ENCODE data around the gene SLAIN2. TPM values are rescaled to one million over a fixed set of nuclear protein-coding genes. Genes with fewer than 3 reads are reported as not detected.

SLAIN2 gene
- total RNA-seq, 1 experiment from 2014 or later = 81.6 TPM

DNA sequence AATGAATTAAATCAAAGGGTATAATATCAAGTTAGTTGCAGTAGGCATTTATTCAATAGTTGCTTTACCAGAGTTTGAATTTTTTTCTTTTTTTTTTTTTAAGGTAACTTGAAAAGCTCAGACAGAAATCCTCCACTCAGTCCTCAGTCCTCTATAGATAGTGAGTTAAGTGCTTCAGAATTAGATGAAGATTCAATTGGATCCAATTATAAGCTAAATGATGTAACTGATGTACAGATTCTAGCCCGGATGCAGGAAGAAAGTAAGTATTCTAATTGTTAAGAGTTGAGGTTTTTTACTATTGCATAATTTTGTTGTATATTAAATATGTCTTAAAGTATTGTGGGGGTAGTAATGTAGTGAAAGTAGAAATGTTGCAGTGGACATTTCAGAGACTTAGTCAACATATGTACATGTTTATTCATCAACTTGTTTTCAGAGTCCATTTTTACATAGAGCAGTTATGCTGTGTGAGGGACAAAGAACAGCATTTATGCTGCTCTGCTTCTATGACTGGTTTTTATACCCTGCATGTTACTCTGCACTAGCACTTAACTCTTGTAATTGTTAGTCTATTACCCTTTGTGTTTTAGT, 38.4 kb downstream of the SLAIN2 start:
- intact Hi-C loops (cut with micrococcal nuclease) = no loop called here
- Mint-ChIP-seq H3K27ac (ENCODE audit: low read depth, unreplicated experiment) (peak overlapping the region; percentile 54), H3K4me3 (ENCODE audit: unreplicated experiment) (no peak overlapping the region), H3K4me1 (ENCODE audit: insufficient read depth, unreplicated experiment) (peaks cover 25% of the 10 kb centered on the region), H3K27me3 (ENCODE audit: insufficient read depth, unreplicated experiment) (no peaks in the 10 kb centered on the region), H3K36me3 (ENCODE audit: insufficient read depth, unreplicated experiment) (peaks cover 26% of the 10 kb centered on the region), H3K9me3 (ENCODE audit: unreplicated experiment) (no peaks in the 10 kb centered on the region)
- BruUV-seq (replicated peaks) = no TSS peak
- POLR2A ChIA-PET = interaction anchor here (2.9 kb wide), 1 partner anchor 37 kb away, joined by 16 read pairs; the partner anchor contains the start of gene SLAIN2
- no peak for DNase-seq (ENCODE audit: unreplicated experiment)
- CTCF ChIA-PET = interaction anchor here (0.6 kb wide), 1 partner anchor 55 kb away, joined by 3 read pairs; no protein-coding TSS in a partner anchor
- TF ChIP-seq, protein P1, sequence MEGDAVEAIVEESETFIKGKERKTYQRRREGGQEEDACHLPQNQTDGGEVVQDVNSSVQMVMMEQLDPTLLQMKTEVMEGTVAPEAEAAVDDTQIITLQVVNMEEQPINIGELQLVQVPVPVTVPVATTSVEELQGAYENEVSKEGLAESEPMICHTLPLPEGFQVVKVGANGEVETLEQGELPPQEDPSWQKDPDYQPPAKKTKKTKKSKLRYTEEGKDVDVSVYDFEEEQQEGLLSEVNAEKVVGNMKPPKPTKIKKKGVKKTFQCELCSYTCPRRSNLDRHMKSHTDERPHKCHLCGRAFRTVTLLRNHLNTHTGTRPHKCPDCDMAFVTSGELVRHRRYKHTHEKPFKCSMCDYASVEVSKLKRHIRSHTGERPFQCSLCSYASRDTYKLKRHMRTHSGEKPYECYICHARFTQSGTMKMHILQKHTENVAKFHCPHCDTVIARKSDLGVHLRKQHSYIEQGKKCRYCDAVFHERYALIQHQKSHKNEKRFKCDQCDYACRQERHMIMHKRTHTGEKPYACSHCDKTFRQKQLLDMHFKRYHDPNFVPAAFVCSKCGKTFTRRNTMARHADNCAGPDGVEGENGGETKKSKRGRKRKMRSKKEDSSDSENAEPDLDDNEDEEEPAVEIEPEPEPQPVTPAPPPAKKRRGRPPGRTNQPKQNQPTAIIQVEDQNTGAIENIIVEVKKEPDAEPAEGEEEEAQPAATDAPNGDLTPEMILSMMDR (IDR thresholded peaks at IDR 0.05; ENCODE audit: unreplicated experiment) = no peak

DNA sequence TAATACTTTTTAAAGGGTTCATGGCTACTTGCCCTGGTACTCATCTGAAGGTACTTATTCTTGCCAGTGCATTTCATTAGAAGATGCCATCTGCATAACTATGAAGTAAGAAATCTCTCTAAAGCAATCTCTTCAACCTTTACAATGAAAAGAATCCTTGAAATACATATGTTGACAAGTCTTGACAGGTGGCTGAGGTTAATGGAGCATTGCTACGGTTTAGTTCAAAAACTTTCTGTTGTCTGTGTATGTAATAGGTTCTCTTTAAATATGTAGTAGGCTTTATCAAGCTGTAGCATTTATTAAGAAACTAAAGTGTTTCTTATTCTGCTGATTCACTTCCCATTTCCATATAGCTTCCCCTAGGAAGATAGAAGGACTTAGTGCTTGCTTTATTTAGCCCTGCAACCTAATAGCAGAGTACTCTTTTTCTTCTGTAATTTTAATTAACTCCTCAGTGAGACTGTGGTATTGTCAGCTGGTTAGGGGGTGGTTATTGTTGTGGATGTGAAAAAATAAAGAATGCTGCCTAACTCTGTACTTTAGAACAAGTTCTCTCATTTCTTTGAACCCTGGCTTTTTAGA, 39.3 kb downstream of the SLAIN2 start:
- DNase-seq (ENCODE audit: unreplicated experiment) = no peak
- Mint-ChIP-seq H3K4me3 (ENCODE audit: unreplicated experiment) (no peak overlapping the region), H3K9me3 (ENCODE audit: unreplicated experiment) (no peaks in the 10 kb centered on the region), H3K36me3 (ENCODE audit: insufficient read depth, unreplicated experiment) (peaks cover 32% of the 10 kb centered on the region), H3K4me1 (ENCODE audit: insufficient read depth, unreplicated experiment) (peaks cover 15% of the 10 kb centered on the region), H3K27me3 (ENCODE audit: insufficient read depth, unreplicated experiment) (no peaks in the 10 kb centered on the region), H3K27ac (ENCODE audit: low read depth, unreplicated experiment) (peak overlapping the region; percentile 54)
- TSS peak; percentile 11 for BruUV-seq (replicated peaks)
- CTCF ChIA-PET = interaction anchor here (0.7 to 1.0 kb wide), 4 partner anchors 9 to 639 kb away, joined by 3 to 7 read pairs (median 4); no protein-coding TSS in a partner anchor
- intact Hi-C loops (cut with micrococcal nuclease) = no loop called here
- POLR2A ChIA-PET = interaction anchor here (0.6 to 2.4 kb wide), 6 partner anchors 11 to 459 kb away, joined by 3 to 11 read pairs (median 5); partner anchors contain the start of gene SLAIN2
- TF ChIP-seq, protein P1 (IDR thresholded peaks at IDR 0.05; ENCODE audit: unreplicated experiment) = no peak

DNA sequence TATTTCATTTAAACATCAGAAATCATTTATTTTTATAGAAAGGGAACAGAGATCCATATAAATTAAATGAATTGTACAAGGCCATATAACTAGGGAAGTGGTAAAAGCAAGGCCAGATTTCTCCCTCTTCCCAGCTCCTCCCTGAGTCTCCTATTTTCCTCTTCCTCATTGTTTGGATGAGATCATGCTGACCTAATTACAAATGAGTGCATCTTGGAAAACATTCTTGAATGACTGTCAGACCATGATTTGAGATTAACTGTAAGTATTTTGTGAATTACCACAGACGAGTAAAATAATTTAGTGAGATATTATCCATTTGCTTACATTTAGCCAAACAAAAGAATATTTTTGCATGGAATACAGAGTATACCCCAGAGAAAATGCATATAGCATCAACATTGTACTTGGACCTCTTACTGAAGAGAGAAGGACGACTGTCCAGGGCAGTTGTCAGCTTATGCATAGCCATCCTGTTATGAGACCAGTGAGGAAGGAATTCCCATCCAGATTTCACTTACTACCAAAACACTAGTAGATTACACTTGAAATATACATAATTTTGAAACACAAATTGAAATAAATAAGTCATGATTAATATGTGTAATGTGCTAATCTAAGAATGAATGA, 47.3 kb downstream of the SLAIN2 start:
- H3K9me3 Mint-ChIP-seq (ENCODE audit: unreplicated experiment) = no peaks in the 10 kb centered on the region
- ChIA-PET POLR2A (no interaction called here), CTCF (interaction anchor here (0.6 kb wide), 1 partner anchor 12 kb away, joined by 3 read pairs; no protein-coding TSS in a partner anchor)
- H3K4me3 Mint-ChIP-seq (ENCODE audit: unreplicated experiment) = no peak overlapping the region
- intact Hi-C loops (cut with micrococcal nuclease) = no loop called here
- no peak overlapping the region for H3K27ac Mint-ChIP-seq (ENCODE audit: low read depth, unreplicated experiment)
- no peaks in the 10 kb centered on the region for H3K27me3 Mint-ChIP-seq (ENCODE audit: insufficient read depth, unreplicated experiment)
- peaks cover 7% of the 10 kb centered on the region for H3K4me1 Mint-ChIP-seq (ENCODE audit: insufficient read depth, unreplicated experiment)
- TF ChIP-seq, protein P1 (IDR thresholded peaks at IDR 0.05; ENCODE audit: unreplicated experiment) = no peak
- DNase-seq (ENCODE audit: unreplicated experiment) = no peak
- no TSS peak for BruUV-seq (replicated peaks)
- H3K36me3 Mint-ChIP-seq (ENCODE audit: insufficient read depth, unreplicated experiment) = peaks cover 48% of the 10 kb centered on the region

DNA sequence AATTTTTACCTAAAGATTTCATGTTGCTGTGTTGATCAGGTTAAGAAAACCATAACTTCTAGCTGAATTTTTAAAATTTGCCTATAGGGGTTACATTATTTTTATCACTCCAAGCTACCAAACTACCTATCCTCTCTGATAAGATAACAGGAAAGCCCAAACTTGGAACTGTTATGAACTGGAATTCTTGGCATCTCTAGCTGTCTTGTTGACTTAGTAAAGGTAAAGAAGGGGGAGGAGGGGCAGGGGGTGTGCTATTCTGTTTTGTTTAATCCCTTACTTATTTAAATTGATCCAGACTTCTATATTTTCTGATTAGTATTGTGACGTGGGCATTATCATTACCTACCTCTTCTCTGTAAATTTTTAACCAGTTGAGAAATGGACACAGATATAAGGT, 54.7 kb downstream of the SLAIN2 start:
- H3K9me3 Mint-ChIP-seq (ENCODE audit: unreplicated experiment) = no peaks in the 10 kb centered on the region
- ChIA-PET POLR2A (no interaction called here), CTCF (interaction anchor here (1.0 to 1.6 kb wide), 2 partner anchors 10 to 11 kb away, joined by 4 to 6 read pairs; no protein-coding TSS in a partner anchor)
- no TSS peak for BruUV-seq (replicated peaks)
- H3K27ac Mint-ChIP-seq (ENCODE audit: low read depth, unreplicated experiment) = no peak overlapping the region
- H3K36me3 Mint-ChIP-seq (ENCODE audit: insufficient read depth, unreplicated experiment) = peaks cover 33% of the 10 kb centered on the region
- no peaks in the 10 kb centered on the region for H3K27me3 Mint-ChIP-seq (ENCODE audit: insufficient read depth, unreplicated experiment)
- peaks cover 11% of the 10 kb centered on the region for H3K4me1 Mint-ChIP-seq (ENCODE audit: insufficient read depth, unreplicated experiment)
- TF ChIP-seq, protein P1 (IDR thresholded peaks at IDR 0.05; ENCODE audit: unreplicated experiment) = no peak
- intact Hi-C loops (cut with micrococcal nuclease) = no loop called here
- H3K4me3 Mint-ChIP-seq (ENCODE audit: unreplicated experiment) = no peak overlapping the region
- DNase-seq (ENCODE audit: unreplicated experiment) = no peak

All from MCF 10A (cell line).